NAMALWA (cell line): ENCODE measurements around the gene C5AR1.
"Not testable (repeated sequence)": the region's sequence is repeated elsewhere in the genome, so short reads cannot be mapped to it uniquely, and the experiment has no call there.

Experiments used
- DNase-seq: peaks from one replicate; pipeline ENCODE4 v3.0.0-alpha.2; 2015; ENCODE audit warnings: low spot score

Gene C5AR1

DNA sequence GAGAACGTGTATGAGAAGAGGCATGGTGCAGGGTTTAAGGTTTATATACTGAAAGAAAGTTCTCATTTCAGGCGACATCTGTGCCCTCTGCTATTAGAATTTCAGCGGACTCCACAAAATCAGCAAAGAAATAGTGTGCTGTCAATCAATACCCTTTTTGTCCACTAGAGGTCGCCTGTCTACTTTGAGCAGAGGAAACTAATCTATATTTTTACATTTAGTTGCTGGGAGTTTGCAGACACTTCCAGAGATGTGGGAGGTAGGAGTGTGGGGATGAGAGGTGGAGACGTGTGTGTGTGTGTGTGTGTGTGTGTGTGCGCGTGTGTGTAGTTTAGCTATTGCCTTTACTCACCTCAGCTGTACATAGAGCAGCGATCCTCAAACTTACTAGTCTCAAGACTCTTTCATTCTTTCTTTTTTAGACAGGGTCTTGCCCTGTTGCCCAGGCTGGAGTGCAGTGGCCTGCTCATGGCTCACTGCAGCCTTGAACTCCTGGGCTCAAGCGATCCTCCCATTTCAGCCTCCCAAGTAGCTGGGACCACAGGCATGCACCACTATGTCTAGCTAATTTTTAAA lies 25.2 kb upstream of the C5AR1 start:
- peak; percentile 87 for DNase-seq

DNA sequence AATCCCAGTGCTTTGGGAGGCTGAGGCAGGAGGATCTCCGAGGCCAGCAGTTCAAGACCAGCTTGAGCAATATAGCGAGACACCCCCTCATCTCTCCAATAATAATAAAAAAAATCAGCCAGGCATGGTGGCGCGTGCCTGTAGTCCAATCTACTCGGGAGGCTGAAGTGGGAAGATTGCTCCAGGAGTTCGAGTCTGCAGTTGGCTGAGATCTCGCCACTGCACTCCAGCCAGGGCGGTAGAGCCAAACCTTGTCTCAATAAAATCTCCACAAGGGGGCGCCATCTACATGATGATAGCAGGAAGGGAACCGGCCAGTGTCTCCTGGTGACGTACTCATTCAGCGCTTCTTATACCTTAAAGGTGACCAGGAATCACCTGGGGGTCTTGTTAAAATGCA lies 13.6 kb upstream of the C5AR1 start:
- DNase-seq, result peak; percentile 93

DNA sequence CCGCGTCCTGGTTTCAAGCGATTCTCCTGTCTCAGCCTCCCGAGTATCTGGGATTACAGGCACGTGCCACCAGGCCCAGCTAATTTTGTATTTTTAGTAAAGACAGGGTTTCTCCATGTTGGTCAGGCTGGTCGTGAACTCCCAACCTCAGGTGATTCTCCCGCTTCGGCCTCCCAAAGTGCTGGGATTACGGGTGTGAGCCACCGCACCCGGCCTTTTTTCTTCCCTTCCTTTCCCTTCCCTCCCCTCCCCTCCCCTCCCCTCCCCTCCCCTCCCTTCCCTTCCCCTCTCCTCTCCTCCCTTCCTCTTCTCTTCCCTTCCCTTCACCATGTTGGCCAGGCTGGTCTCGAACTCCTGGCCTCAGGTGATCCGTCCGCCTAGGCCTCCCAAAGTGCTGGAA lies 8.8 kb upstream of the C5AR1 start:
- not testable (repeated sequence) for DNase-seq

DNA sequence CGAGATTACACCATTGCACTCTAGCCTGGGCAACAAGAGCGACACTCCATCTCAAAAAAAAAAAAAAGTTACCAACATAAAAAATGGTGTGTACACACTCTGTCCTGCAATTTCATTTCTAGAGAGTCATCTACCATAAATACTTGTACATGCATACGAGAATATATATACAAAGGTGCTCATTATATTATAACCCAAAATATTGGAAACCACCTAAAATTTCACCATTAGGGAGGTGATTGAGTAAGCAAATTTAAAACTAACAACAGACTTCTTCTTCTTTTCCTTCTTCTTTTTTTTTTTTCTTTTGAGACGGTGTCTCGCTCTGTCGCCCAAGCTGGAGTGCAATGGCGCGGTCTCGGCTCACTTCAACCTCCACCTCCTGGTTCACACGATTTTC lies 7.4 kb upstream of the C5AR1 start:
- no peak for DNase-seq

DNA sequence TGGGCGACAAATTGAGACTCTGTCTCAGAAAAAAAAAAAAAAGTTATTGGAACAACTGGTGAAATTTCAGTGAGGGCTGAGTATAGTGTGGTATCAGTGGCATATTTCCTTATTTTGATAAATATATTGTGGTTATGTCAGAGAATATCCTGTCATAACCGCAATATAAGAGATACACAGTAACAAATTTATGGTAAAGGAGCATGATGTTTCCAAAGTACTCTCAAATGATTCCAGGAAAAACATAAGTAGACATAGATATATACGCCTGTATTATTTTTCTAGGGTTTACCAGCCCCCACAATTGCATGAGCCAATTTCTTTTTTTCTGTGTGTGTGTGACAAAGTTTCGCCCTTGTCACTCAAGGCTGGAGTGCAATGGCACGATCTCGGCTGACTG lies 5.7 kb upstream of the C5AR1 start:
- no peak for DNase-seq

DNA sequence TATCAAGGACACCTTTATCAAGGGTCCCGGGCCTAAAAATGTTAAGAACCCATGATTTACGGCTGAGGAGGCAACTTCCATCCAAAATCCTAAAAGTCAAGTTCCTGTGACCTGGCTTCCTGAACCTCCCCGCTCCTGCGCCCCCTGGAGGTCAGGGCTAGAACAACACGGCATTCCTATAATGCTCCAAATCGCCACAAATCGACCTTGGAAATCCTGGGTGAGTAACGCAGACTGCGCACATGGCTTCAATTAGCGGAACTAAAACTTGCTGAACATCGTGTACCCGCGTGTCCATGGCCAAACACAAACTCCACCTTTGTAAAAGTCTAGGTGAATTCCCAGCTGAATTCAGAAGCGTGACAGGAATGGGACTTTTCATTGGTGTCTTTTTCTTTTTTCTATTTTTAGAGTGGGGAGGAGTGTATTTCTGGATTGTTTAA lies 4.3 kb upstream of the C5AR1 start:
- DNase-seq, result peak; percentile 56

DNA sequence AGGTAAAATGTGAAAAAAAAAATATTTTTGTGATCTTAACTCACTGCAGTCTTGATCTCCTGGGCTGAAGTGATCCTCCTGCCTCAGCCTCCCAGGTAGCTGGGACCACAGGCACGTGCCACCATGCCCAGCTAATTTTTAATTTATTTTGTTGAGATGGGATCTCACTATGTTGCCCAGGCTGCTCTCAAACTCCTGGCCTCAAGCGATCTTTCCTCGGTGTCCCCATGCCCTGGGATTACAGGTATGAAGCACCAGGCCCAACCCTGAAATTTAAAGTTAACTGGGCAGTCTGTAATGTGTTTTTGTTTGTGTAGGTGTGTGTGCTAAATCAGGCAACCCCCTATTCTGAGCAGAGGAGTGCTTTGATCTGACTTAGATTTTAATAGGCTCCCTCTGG lies 3.4 kb upstream of the C5AR1 start:
- DNase-seq, result no peak

DNA sequence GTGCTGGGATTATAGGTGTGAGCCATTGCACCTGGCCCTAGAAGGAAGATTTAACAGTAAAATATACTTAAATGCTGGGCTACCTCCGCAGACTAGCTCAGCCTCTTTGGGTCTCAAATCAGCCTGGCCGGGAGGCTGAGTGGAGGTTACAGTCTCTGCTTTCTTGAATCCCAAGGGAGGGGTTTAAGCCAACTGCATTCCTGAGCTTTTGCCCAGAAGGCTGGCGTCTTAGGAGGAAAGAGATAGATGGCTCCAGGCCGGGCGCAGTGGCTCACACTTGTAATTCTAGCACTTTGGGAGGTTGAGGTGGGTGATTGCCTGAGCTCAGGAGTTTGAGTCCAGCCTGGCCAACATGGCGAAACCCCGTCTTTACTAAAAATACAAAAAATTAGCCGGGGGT lies 623 bp upstream of the C5AR1 start:
- DNase-seq, result no peak

DNA sequence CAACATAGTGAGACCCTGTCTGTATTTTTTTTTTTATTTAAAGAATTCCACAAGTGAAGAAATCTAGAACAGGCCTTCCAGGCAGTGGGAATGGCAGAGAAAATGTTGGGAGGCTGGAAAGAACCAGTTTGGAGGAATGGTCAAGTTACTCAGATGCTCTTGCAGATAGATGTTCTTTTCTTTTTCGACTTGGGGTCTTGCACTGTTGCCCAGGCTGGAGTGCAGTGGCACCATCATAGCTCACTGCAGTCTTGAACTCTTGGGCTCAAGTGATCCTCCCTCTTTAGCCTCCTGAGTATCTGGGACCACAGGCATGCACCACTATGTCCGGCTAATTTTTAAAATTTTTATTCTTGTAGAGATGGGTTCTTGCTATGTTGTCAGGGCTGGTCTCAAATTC lies 662 bp downstream of the C5AR1 start:
- no peak for DNase-seq

DNA sequence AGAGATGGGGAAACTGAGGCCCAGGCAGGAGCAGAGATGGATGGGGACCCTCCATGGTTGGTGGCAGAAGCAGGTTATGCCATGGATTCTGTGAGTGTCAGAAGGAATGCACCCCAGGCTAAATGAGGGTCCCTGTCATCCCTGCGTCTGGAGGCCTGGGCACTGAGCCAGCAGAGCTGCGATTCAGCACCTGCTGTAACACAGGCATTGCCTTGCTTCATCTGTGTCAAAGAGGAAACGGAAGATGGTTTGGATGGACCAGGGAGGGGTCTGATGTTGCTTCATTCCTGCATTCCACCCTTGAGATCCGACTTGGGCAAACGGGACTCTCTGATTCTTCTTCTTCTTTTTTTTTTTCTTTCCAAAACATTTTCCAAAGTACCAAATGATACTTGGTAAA lies 1.2 kb downstream of the C5AR1 start:
- no peak for DNase-seq

DNA sequence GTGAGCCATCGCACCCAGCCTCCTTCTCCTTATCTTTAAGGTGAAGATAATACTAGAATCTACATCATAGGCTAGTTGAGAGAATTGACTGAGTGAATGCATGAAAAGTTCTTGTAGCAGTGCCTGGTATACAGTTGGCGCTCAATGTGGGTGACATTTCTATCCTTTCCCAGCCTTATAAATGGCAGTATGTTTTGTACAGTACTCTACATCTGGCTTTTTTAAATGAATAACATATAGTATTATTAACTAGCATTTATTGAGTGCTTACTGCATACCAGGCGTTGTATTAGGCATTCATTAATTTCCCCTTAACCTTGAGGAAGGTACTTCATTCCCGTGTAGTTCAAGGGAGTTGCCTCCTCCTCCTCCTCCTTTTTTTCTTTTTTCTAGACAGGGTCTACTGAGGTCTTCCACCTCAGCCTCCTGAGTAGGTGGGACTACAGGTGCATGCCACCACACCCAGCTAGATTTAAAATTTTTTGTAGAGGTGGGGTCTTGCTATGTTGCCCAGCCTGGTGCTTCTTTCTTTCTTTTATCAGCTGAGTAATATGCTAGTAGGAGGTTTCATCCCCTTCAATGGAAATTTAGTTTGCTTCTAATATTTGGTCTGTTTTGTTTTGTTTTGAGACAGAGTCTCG lies 2.8 kb downstream of the C5AR1 start:
- DNase-seq, result no peak

DNA sequence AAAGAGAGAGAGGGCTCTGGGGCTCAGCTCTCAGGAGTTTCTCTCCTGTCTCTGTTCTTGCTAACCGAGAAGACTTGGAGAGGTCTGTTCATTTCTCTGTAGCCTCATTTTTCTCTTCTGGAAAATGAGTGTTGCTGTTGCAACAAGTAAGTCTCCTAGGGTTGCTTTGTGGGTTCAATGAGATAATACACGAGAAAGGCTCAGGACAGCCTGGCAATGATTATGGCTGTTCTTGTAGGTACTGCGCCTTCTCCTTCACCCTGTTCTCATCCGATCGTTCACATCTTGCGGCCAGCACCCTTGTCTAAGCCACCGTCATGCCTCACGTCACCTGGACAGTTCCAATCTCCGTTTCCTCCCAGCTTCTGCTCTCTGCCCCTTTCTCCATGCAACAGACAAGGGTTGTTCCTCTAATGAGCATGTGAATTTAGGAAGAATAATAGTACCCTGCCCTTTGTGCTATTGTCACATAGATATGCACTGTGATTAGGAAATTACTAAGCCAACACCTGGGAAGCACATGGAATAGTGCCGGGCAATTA lies 4.2 kb downstream of the C5AR1 start:
- no peak for DNase-seq

DNA sequence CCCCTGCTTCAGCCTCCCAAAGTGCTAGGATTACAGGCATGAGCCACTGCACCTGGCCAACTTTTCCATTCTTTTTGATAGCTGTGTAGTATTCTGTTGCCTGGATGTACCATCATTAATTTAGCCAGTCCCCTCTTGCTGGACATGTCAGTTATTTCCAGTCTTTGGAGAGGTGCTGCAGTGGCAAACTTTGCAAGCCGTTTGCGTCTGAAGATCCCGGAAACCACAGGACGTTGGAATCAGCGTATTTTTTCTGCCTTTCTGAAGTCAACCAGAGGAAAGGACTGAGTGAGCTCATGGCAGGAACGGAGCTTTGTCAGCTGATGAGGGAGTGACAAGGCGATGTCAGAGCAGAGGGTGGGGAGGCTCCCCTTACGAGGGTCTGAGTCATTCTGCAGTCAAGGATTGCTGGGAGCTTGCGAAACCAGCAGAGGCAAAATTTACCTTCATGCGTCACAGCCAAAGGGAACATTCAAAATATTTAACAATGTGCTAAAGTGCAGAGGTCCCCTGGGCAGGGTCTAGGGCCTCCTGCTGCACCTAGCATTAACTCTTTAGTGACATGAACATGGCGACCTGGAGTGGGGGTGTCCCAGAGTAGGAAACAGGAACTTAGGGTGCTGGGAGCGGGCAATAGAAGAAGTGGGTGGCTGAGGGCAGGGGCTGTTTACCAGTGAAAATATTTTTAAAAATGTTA lies 5.6 kb downstream of the C5AR1 start:
- DNase-seq, result no peak

DNA sequence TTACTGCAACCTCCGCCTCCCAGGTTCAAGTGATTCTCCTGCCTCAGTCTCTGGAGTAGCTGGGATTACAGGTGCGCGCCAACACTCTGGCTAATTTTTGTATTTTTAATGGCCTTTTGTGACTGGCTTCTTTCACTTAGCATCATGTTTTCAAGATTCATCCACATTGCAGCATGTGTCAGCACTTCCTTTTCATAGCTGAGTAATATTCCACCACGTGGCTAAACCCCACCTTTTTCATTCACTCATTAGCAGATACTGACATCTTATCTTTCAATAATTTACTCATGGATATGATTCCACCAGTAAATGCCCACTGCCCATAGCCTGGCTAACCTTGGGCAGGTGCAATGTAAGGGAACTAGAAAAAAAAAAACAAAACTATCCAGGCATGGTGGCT lies 6.9 kb downstream of the C5AR1 start:
- no peak for DNase-seq

DNA sequence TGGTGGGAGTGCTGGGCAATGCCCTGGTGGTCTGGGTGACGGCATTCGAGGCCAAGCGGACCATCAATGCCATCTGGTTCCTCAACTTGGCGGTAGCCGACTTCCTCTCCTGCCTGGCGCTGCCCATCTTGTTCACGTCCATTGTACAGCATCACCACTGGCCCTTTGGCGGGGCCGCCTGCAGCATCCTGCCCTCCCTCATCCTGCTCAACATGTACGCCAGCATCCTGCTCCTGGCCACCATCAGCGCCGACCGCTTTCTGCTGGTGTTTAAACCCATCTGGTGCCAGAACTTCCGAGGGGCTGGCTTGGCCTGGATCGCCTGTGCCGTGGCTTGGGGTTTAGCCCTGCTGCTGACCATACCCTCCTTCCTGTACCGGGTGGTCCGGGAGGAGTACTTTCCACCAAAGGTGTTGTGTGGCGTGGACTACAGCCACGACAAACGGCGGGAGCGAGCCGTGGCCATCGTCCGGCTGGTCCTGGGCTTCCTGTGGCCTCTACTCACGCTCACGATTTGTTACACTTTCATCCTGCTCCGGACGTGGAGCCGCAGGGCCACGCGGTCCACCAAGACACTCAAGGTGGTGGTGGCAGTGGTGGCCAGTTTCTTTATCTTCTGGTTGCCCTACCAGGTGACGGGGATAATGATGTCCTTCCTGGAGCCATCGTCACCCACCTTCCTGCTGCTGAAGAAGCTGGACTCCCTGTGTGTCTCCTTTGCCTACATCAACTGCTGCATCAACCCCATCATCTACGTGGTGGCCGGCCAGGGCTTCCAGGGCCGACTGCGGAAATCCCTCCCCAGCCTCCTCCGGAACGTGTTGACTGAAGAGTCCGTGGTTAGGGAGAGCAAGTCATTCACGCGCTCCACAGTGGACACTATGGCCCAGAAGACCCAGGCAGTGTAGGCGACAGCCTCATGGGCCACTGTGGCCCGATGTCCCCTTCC lies 10.5 kb downstream of the C5AR1 start:
- DNase-seq, result no peak

DNA sequence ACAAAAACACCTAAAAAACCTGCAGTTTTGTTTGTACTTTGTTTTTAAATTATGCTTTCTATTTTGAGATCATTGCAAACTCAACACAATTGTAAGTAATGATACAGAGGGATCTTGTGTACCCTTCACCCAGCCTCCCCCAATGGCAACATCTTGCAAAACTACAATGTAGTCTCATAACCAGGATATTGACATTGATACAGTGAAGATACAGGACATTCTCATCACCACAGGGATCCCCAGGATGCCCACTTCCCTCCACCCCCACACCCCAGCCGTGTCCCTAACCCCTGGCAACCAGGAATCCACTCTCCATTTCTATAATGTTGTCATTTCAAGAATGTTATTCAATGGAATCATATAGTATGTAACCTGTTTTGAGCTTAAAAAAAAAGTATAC lies 12.0 kb downstream of the C5AR1 start:
- DNase-seq, result no peak

DNA sequence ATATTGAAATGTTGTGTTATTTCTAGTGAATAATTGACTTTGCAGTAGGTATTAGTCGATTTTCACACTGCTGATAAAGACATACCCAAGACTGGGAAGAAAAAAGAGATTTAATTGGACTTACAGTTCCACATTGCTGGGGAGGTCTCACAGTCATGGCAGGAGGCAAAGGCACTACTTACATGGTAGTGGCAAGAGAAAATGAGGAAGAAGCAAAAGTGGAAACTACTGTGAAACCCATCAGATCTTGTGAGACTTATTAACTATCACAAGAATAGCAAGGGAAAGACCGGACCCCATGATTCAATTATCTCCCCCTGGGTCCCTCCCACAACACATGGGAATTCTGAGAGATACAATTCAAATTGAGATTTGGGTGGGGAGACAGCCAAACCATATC lies 12.4 kb downstream of the C5AR1 start:
- DNase-seq, result no peak

DNA sequence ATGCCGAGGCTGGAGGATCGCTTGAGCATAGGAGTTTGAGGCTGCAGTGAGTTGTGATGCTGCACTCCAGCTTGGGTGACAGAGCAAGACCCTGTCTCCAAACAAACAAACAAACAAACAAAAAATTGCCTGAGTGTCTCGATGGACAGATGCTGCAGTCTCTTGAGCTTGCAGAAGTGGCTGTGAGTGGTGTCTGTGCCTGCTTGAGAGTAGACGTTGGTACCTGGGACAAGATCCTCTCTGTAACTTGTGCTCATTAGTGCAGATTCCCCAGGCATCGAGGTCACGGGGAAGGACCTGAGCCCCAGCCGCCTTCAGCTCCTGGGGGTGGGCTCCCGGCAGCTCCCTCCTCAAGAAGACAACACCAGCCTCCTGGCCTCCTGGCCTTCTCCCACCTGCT lies 13.7 kb downstream of the C5AR1 start:
- no peak for DNase-seq

DNA sequence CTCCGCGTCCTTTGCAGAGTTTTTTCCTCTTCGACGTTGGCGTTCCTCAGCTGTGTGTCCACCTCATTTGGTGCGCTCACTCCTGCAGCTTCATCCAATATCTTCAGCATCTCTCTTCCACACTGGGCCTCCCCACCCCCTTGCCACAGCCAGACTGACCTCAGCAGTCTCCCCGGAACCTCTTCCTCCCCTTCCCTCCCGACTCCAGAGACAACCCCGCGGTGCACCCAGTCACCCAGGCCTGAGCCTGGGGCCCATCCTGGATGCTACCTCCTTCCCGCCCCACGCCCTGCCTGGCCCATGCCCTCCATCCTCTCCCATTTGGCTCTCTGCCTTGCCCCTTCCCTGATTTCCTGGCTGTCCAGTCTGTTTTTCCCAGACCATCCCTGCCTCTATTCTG lies 14.2 kb downstream of the C5AR1 start:
- no peak for DNase-seq

DNA sequence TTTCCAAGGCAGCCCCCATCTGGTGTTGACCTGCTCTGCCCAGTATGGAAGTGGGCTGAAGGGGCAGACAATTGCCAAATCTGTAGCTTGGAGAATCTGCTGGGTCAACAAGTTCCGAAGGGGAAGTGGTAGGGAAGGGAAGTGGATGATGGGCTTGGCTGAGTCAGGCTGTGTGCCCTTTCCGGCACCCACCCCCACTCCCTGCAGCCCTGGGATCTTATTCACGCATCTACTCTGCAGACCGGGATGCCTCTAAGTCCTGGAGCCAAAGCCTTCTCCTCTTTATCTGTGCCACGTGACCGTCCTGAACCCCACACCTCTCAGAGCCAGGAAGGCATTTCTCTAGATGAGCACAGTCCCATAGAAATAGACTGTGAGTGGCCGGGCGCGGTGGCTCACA lies 14.8 kb downstream of the C5AR1 start:
- DNase-seq, result no peak

DNA sequence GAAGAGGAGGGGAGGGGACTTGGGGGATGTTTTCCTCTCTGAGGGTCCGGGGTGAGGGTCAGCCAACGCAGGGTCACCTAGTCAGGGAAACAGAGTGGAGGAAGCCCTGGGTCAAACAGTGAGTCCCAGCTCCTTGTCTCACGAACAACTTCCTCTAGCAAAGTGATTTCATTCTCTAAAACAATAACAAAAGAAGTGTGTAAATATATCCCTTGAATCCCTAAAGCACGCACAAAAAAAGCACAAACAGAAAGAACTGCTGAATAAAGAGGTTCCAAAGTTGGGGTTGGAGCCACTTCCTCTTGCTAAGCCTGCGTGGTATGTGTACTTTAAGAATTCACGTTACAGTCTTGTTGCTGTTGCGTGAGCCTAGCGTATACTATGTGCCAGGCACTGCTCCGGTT lies 20.8 kb downstream of the C5AR1 start:
- no peak for DNase-seq

DNA sequence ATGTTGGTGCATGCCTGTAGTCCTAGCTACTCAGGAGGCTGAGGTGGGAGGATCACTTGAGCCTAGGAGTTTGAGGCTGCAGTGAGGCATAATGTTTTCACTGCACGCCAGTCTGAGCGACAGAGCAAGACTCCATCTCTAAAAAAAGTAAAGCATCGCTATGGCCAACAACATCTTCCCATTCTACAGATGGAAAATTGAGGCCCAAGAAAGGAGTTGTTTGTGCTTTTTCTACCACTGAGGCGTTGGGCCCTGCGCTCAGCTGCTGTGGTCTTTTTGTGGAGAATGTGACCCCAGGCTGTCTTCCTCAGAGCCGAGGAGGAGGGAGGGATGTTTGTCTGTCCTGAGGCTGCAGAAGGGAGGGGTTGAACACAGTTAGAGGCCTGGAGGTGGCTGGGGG lies 21.8 kb downstream of the C5AR1 start:
- DNase-seq, result no peak
